CD8-positive, alpha-beta memory T cell (primary cell): ENCODE measurements around the gene XPO5. TPM values are rescaled to one million over a fixed set of nuclear protein-coding genes. Genes with fewer than 3 reads are reported as not detected.

Experiments
- CTCF ChIA-PET: fragments of 350-600 bp; sonication (Branson Sonifier 250); formaldehyde crosslinking; loops from one replicate; lab custom pipeline; 2021; ENCODE audit warnings: antibody characterized with exemption; lab: Charles Lee
- POLR2A ChIA-PET: fragments of 350-600 bp; sonication (Branson Sonifier 250); formaldehyde crosslinking; loops from one replicate; lab custom pipeline; 2021; ENCODE audit warnings: antibody characterized with exemption; lab: Charles Lee
- DNase-seq, 5 donors: peaks; one replicate each; pipeline versions ENCODE4 v3.0.0 to v3.0.0-alpha.2; 2020 to 2022; ENCODE audit warnings: mixed read lengths in 1 of 5
- H3K27ac ChIP-seq: one replicate; pipeline ENCODE4 v1.7.0; 2013; ENCODE audit warnings: low read depth, mild to moderate bottlenecking, low read length, moderate library complexity
- H3K27me3 ChIP-seq: 2 replicates; pipeline ENCODE4 v1.7.0; 2013; ENCODE audit warnings: low read length, mild to moderate bottlenecking; ENCODE audit not compliant: insufficient read depth, poor library complexity, severe bottlenecking
- H3K36me3 ChIP-seq: 2 replicates; pipeline ENCODE4 v1.7.0; 2013; ENCODE audit warnings: mild to moderate bottlenecking, low read length, moderate library complexity; ENCODE audit not compliant: insufficient read depth
- H3K4me1 ChIP-seq: 2 replicates; pipeline ENCODE4 v1.7.0; 2013; ENCODE audit warnings: mild to moderate bottlenecking, low read length, moderate library complexity; ENCODE audit not compliant: insufficient read depth
- H3K4me3 ChIP-seq: 2 replicates; pipeline ENCODE4 v1.7.0; 2013; ENCODE audit warnings: mild to moderate bottlenecking, low read length
- H3K9me3 ChIP-seq: 2 replicates; pipeline ENCODE4 v1.7.0; 2013; ENCODE audit warnings: mild to moderate bottlenecking, low read length
- H3K27ac Mint-ChIP-seq, 8 donors: one replicate each; pipeline ENCODE4 v1.8.0; 2020 to 2021; ENCODE audit warnings: mixed read lengths in 8 of 8, mild to moderate bottlenecking in 6 of 8, inconsistent platforms in 3 of 8, moderate library complexity in 3 of 8
- H3K27me3 Mint-ChIP-seq, 2 donors: one replicate each; pipeline ENCODE4 v1.8.0; 2020 to 2021; ENCODE audit warnings: mixed read lengths in 2 of 2, mild to moderate bottlenecking in 1 of 2, moderate library complexity in 1 of 2
- H3K36me3 Mint-ChIP-seq, 3 donors: one replicate each; pipeline ENCODE4 v1.8.0; 2020 to 2021; ENCODE audit warnings: mixed read lengths in 3 of 3, inconsistent platforms in 1 of 3, mild to moderate bottlenecking in 1 of 3
- H3K4me1 Mint-ChIP-seq, 3 donors: one replicate each; pipeline ENCODE4 v1.8.0; 2020 to 2021; ENCODE audit warnings: mixed read lengths in 3 of 3, inconsistent platforms in 1 of 3, mild to moderate bottlenecking in 1 of 3
- H3K4me3 Mint-ChIP-seq, 7 donors: one replicate each; pipeline ENCODE4 v1.8.0; 2020 to 2021; ENCODE audit warnings: mixed read lengths in 7 of 7, mild to moderate bottlenecking in 6 of 7, moderate library complexity in 4 of 7, inconsistent platforms in 2 of 7
- H3K9me3 Mint-ChIP-seq, 5 donors: one replicate each; pipeline ENCODE4 v1.8.0; 2020 to 2022; ENCODE audit warnings: mixed read lengths in 5 of 5, mild to moderate bottlenecking in 3 of 5, moderate library complexity in 2 of 5, inconsistent platforms in 1 of 5
- polyA plus RNA-seq: library from polyadenylated mRNA; unstranded; fragments of 300-500 nt; fragmentation: Illumina TruSeq; gene quantifications from one replicate; pipeline ENCODE4 v1.2.3, GENCODE V29; 2021
- total RNA-seq, 2 experiments: library from RNA; stranded (reverse); gene quantifications; one replicate each; pipeline ENCODE4 v1.2.3, GENCODE V29; 2021

Gene XPO5
- total and polyA plus RNA-seq, 3 experiments from 2014 or later = 15.3 to 116 (median 98.0) TPM

GRCh38 chr6:43524483-43524961 is 51.3 kb downstream of the XPO5 start:
- peaks cover 0 to 3% (median 2%) of the 10 kb centered on the region in 3 donors for H3K4me1 Mint-ChIP-seq
- no peak overlapping the region for H3K27ac ChIP-seq
- no peak for DNase-seq
- H3K4me1 ChIP-seq = no peaks in the 10 kb centered on the region
- H3K36me3 ChIP-seq = peaks cover 79% of the 10 kb centered on the region
- peaks cover 15 to 78% (median 24%) of the 10 kb centered on the region in 3 donors for H3K36me3 Mint-ChIP-seq
- H3K27me3 Mint-ChIP-seq = no peaks in the 10 kb centered on the region
- H3K4me3 ChIP-seq = no peak overlapping the region
- peak overlapping the region in 1 of 8 donors; percentile 21 for H3K27ac Mint-ChIP-seq
- no peak overlapping the region for H3K4me3 Mint-ChIP-seq
- ChIA-PET CTCF (interaction anchor here (2.5 kb wide), 1 partner anchor 18 kb away, joined by 8 read pairs; no protein-coding TSS in a partner anchor), POLR2A (no interaction called here)
- H3K27me3 ChIP-seq = no peaks in the 10 kb centered on the region
- no peaks in the 10 kb centered on the region for H3K9me3 Mint-ChIP-seq
- H3K9me3 ChIP-seq = no peaks in the 10 kb centered on the region

- peaks cover 9% of the 10 kb centered on the region for H3K4me1 ChIP-seq
- Mint-ChIP-seq H3K27me3 (no peaks in the 10 kb centered on the region), H3K4me3 (peak overlapping the region in 1 of 7 donors; percentile 20), H3K36me3 (peaks cover 15 to 67% (median 23%) of the 10 kb centered on the region in 3 donors), H3K27ac (peak overlapping the region in 2 of 8 donors; percentile 61 to 66), H3K4me1 (peaks cover 0 to 4% (median 4%) of the 10 kb centered on the region in 3 donors), H3K9me3 (no peaks in the 10 kb centered on the region)
- CTCF ChIA-PET = no interaction called here
- POLR2A ChIA-PET = no interaction called here
- H3K9me3 ChIP-seq = no peaks in the 10 kb centered on the region
- no peak for DNase-seq
- H3K27me3 ChIP-seq = no peaks in the 10 kb centered on the region
- H3K27ac ChIP-seq = no peak overlapping the region
- peaks cover 76% of the 10 kb centered on the region for H3K36me3 ChIP-seq
- no peak overlapping the region for H3K4me3 ChIP-seq
Measured at GRCh38 chr6:43523284-43523683, 52.6 kb downstream of the XPO5 start.

- Histone ChIP-seq H3K4me1 (peaks cover 15% of the 10 kb centered on the region), H3K27me3 (no peaks in the 10 kb centered on the region), H3K27ac (no peak overlapping the region), H3K9me3 (no peaks in the 10 kb centered on the region), H3K4me3 (no peak overlapping the region), H3K36me3 (peaks cover 70% of the 10 kb centered on the region)
- no peak for DNase-seq
- Mint-ChIP-seq H3K27ac (no peak overlapping the region), H3K36me3 (peaks cover 13 to 61% (median 23%) of the 10 kb centered on the region in 3 donors), H3K27me3 (no peaks in the 10 kb centered on the region), H3K9me3 (no peaks in the 10 kb centered on the region), H3K4me3 (peak overlapping the region in 1 of 7 donors; percentile 20), H3K4me1 (peaks cover 0 to 4% (median 4%) of the 10 kb centered on the region in 3 donors)
- ChIA-PET CTCF (no interaction called here), POLR2A (no interaction called here)
Measured at GRCh38 chr6:43522547-43523261, 53.1 kb downstream of the XPO5 start.

- H3K4me3 Mint-ChIP-seq = no peak overlapping the region
- no peaks in the 10 kb centered on the region for H3K27me3 ChIP-seq
- H3K4me1 ChIP-seq = peaks cover 18% of the 10 kb centered on the region
- H3K27ac ChIP-seq = no peak overlapping the region
- H3K27me3 Mint-ChIP-seq = no peaks in the 10 kb centered on the region
- no peak overlapping the region for H3K27ac Mint-ChIP-seq
- no peaks in the 10 kb centered on the region for H3K9me3 ChIP-seq
- no peak overlapping the region for H3K4me3 ChIP-seq
- no peaks in the 10 kb centered on the region for H3K9me3 Mint-ChIP-seq
- CTCF ChIA-PET = interaction anchor here (0.9 kb wide), 1 partner anchor 14 kb away, joined by 3 read pairs; no protein-coding TSS in a partner anchor
- H3K4me1 Mint-ChIP-seq = peaks cover 0 to 4% (median 4%) of the 10 kb centered on the region in 3 donors
- DNase-seq = no peak
- POLR2A ChIA-PET = no interaction called here
- H3K36me3 Mint-ChIP-seq = peaks cover 10 to 53% (median 21%) of the 10 kb centered on the region in 3 donors
- H3K36me3 ChIP-seq = peaks cover 61% of the 10 kb centered on the region
Measured at GRCh38 chr6:43521836-43522235, 54.0 kb downstream of the XPO5 start.

- Histone ChIP-seq H3K4me3 (no peak overlapping the region), H3K4me1 (peaks cover 32% of the 10 kb centered on the region), H3K27ac (no peak overlapping the region), H3K27me3 (no peaks in the 10 kb centered on the region), H3K36me3 (peaks cover 52% of the 10 kb centered on the region), H3K9me3 (no peaks in the 10 kb centered on the region)
- Mint-ChIP-seq H3K27me3 (no peaks in the 10 kb centered on the region), H3K36me3 (peaks cover 12 to 35% (median 13%) of the 10 kb centered on the region in 3 donors), H3K27ac (peak overlapping the region in 1 of 8 donors; percentile 15), H3K4me3 (no peak overlapping the region), H3K9me3 (no peaks in the 10 kb centered on the region), H3K4me1 (peaks cover 4 to 17% (median 13%) of the 10 kb centered on the region in 3 donors)
- CTCF ChIA-PET = interaction anchor here (1.3 to 1.5 kb wide), 3 partner anchors 10 to 22 kb away, joined by 3 to 6 read pairs (median 3); no protein-coding TSS in a partner anchor
- POLR2A ChIA-PET = no interaction called here
- no peak for DNase-seq
Measured at GRCh38 chr6:43520097-43520496, 55.7 kb downstream of the XPO5 start.

- Mint-ChIP-seq H3K27me3 (peaks cover 0 to 2% of the 10 kb centered on the region in 2 donors), H3K4me1 (peaks cover 11 to 37% (median 26%) of the 10 kb centered on the region in 3 donors), H3K9me3 (no peaks in the 10 kb centered on the region), H3K27ac (no peak overlapping the region), H3K4me3 (no peak overlapping the region), H3K36me3 (peaks cover 8 to 30% (median 9%) of the 10 kb centered on the region in 3 donors)
- peak in 1 of 5 donors; percentile 21 for DNase-seq
- H3K27me3 ChIP-seq = no peaks in the 10 kb centered on the region
- POLR2A ChIA-PET = interaction anchor here (0.6 to 1.7 kb wide), 7 partner anchors 8 to 354 kb away, joined by 3 to 8 read pairs (median 3); partner anchors contain the start of genes ABCC10 and TJAP1
- peak overlapping the region; percentile 91 for H3K27ac ChIP-seq
- H3K9me3 ChIP-seq = no peaks in the 10 kb centered on the region
- H3K4me3 ChIP-seq = peak overlapping the region; percentile 99
- CTCF ChIA-PET = interaction anchor here (2.7 kb wide), 1 partner anchor 11 kb away, joined by 24 read pairs; no protein-coding TSS in a partner anchor
- peaks cover 49% of the 10 kb centered on the region for H3K36me3 ChIP-seq
- peaks cover 41% of the 10 kb centered on the region for H3K4me1 ChIP-seq
Measured at GRCh38 chr6:43517505-43518357, 58.1 kb downstream of the XPO5 start.

- peak within 1 kb of the TSS; percentile 99 for H3K4me3 ChIP-seq
- peaks cover 8 to 30% (median 9%) of the 10 kb centered on the region in 3 donors for H3K36me3 Mint-ChIP-seq
- POLR2A ChIA-PET = interaction anchor here (0.6 to 1.7 kb wide), 7 partner anchors 9 to 353 kb away, joined by 3 to 8 read pairs (median 3); partner anchors contain the start of genes ABCC10 and TJAP1
- CTCF ChIA-PET = interaction anchor here (1.0 to 2.7 kb wide), 4 partner anchors 11 to 253 kb away, joined by 3 to 24 read pairs (median 3); partner anchors contain the start of genes ABCC10 and TJAP1
- peaks cover 41% of the 10 kb centered on the region for H3K4me1 ChIP-seq
- H3K27ac ChIP-seq = peak within 1 kb of the TSS; percentile 91
- H3K9me3 Mint-ChIP-seq = no peaks in the 10 kb centered on the region
- H3K4me3 Mint-ChIP-seq = no peak within 1 kb of the TSS
- peaks cover 11 to 37% (median 26%) of the 10 kb centered on the region in 3 donors for H3K4me1 Mint-ChIP-seq
- H3K9me3 ChIP-seq = no peaks in the 10 kb centered on the region
- no peaks in the 10 kb centered on the region for H3K27me3 ChIP-seq
- peaks cover 43% of the 10 kb centered on the region for H3K36me3 ChIP-seq
- no peak within 1 kb of the TSS for H3K27ac Mint-ChIP-seq
- DNase-seq = peak; percentile 94 to 98 (median 95)
- peaks cover 0 to 2% of the 10 kb centered on the region in 2 donors for H3K27me3 Mint-ChIP-seq
Measured at GRCh38 chr6:43516697-43517504, 58.9 kb downstream of the XPO5 start, which contains the start of the genes POLR1C and YIPF3. Gene POLR1C, plus strand, starts transcription at chr6:43517089. Its CDS starts 21 bp downstream, at chr6:43517110. Gene YIPF3, minus strand, starts transcription at chr6:43516926. Its CDS starts 119 bp downstream, at chr6:43516807.
